ENCODE data around the gene ERICH4. TPM values are rescaled to one million over a fixed set of nuclear protein-coding genes. Genes with fewer than 3 reads are reported as not detected.

Gene ERICH4
- total and polyA plus RNA-seq, 2 of the 13 experiments (the other 11 are each of a cell fraction or from before 2014, with no cell fraction given): 0.40 to 0.64 TPM

DNA sequence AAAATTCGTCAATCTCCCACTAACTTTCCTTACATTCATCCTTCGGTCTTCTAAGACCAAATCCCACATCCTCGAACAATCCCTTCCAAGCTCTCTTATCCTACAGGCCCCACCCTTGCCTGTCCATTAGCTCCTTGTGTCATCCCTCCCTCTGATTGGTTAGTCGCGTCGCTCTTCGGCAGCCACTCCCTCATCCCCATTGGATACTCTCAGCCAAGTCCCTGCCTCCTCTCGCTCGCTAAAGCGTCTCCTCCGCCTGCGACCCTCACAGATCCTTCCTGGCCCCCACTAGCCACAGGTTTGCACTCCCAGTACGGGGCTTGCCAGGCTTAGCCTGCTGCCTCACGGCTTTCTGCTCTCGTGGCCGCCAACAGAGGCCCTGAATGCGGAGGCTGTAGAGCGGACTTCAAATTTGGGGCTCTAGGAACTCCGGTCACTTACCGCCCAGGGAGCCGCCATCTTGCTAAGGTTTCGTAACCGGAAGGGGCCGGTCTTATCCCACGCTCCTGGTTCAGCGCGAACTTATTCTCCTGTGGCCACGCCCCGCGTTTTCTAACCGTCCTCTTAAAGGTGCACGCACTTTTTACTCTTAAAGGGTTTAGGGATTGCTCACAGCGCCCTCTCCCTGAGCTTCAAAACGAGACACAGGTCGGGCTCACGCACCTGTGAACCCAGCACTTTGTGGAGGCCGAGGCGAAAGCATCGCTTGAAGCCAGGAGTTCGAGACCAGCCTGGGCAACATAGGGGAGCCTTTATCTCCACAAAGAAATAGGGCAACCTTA lies 3.3 kb upstream of the ERICH4 start, which contains the start of gene DMAC2 (continued):
- TF ChIP-seq ZNF678 (CRISPR knock-in tag; IDR thresholded peaks at IDR 0.05): peak; percentile 50; the same call in 1 of the 2 replicates
- TF ChIP-seq ZNF12 (CRISPR knock-in tag; IDR thresholded peaks at IDR 0.05): no peak
- no peak for TF ChIP-seq STAT5B (CRISPR knock-in tag; IDR thresholded peaks at IDR 0.05)
- TF ChIP-seq, protein P1, sequence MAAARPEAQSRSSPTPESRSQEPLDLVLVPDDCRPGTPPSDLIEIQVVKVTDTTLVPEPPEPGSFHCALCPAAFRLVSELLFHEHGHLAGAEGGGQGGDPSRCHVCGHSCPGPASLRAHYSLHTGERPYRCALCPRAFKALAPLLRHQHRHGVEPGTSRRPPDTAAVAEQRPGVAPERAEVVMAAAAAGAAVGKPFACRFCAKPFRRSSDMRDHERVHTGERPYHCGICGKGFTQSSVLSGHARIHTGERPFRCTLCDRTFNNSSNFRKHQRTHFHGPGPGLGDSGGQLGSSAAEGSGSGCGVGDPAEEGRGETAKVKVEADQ (CRISPR knock-in tag; IDR thresholded peaks at IDR 0.05; ENCODE audit: borderline replicate concordance): peak; percentile 76
- TF ChIP-seq ZNF605 (CRISPR knock-in tag; IDR thresholded peaks at IDR 0.05): peak; percentile 76
- TF ChIP-seq HOXA7 (CRISPR knock-in tag; IDR thresholded peaks at IDR 0.05): no peak
- no peak for TF ChIP-seq TEAD2 (CRISPR knock-in tag; IDR thresholded peaks at IDR 0.05)
- TF ChIP-seq HDAC1 (CRISPR knock-in tag; IDR thresholded peaks at IDR 0.05): peak; percentile 82
- TF ChIP-seq, protein P2, sequence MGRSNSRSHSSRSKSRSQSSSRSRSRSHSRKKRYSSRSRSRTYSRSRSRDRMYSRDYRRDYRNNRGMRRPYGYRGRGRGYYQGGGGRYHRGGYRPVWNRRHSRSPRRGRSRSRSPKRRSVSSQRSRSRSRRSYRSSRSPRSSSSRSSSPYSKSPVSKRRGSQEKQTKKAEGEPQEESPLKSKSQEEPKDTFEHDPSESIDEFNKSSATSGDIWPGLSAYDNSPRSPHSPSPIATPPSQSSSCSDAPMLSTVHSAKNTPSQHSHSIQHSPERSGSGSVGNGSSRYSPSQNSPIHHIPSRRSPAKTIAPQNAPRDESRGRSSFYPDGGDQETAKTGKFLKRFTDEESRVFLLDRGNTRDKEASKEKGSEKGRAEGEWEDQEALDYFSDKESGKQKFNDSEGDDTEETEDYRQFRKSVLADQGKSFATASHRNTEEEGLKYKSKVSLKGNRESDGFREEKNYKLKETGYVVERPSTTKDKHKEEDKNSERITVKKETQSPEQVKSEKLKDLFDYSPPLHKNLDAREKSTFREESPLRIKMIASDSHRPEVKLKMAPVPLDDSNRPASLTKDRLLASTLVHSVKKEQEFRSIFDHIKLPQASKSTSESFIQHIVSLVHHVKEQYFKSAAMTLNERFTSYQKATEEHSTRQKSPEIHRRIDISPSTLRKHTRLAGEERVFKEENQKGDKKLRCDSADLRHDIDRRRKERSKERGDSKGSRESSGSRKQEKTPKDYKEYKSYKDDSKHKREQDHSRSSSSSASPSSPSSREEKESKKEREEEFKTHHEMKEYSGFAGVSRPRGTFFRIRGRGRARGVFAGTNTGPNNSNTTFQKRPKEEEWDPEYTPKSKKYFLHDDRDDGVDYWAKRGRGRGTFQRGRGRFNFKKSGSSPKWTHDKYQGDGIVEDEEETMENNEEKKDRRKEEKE (IDR thresholded peaks at IDR 0.05): no peak
- peak; percentile 52; the same call in 1 of the 2 replicates for TF ChIP-seq IRX3 (CRISPR knock-in tag; IDR thresholded peaks at IDR 0.05; ENCODE audit: borderline replicate concordance, low read depth)
- TF ChIP-seq SOX5 (CRISPR knock-in tag; IDR thresholded peaks at IDR 0.05; ENCODE audit: borderline replicate concordance): peak; percentile 18; the same call in 1 of the 2 replicates
- TF ChIP-seq, protein P3, sequence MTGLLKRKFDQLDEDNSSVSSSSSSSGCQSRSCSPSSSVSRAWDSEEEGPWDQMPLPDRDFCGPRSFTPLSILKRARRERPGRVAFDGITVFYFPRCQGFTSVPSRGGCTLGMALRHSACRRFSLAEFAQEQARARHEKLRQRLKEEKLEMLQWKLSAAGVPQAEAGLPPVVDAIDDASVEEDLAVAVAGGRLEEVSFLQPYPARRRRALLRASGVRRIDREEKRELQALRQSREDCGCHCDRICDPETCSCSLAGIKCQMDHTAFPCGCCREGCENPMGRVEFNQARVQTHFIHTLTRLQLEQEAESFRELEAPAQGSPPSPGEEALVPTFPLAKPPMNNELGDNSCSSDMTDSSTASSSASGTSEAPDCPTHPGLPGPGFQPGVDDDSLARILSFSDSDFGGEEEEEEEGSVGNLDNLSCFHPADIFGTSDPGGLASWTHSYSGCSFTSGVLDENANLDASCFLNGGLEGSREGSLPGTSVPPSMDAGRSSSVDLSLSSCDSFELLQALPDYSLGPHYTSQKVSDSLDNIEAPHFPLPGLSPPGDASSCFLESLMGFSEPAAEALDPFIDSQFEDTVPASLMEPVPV (CRISPR knock-in tag; IDR thresholded peaks at IDR 0.05): 0 out of 2 replicates have a peak, but pooled peaks have one; percentile 12
- peak; percentile 97 for TF ChIP-seq ADNP (CRISPR knock-in tag; IDR thresholded peaks at IDR 0.05)
- peak; percentile 91; the same call in 1 of the 2 replicates for TF ChIP-seq ZNF598 (CRISPR knock-in tag; IDR thresholded peaks at IDR 0.05; ENCODE audit: borderline replicate concordance)
- peak; percentile 80 for TF ChIP-seq FOXC1 (CRISPR knock-in tag; IDR thresholded peaks at IDR 0.05; ENCODE audit: borderline replicate concordance)
- TF ChIP-seq AGO2 (optimal IDR thresholded peaks at IDR 0.05; ENCODE audit: low read depth, low read length): peak; percentile 49
- peak; percentile 60; the same call in 1 of the 2 replicates for TF ChIP-seq MYC (CRISPR knock-in tag; IDR thresholded peaks at IDR 0.05; ENCODE audit: borderline replicate concordance)
- TF ChIP-seq ATRX (CRISPR knock-in tag; IDR thresholded peaks at IDR 0.05; ENCODE audit: borderline replicate concordance): no peak
- TF ChIP-seq ZNF501 (CRISPR knock-in tag; IDR thresholded peaks at IDR 0.05): peak; percentile 90
- peak; percentile 16 for TF ChIP-seq FOSL2 (CRISPR knock-in tag; IDR thresholded peaks at IDR 0.05)
- TF ChIP-seq SNAI1 (CRISPR knock-in tag; IDR thresholded peaks at IDR 0.05; ENCODE audit: borderline replicate concordance): no peak
- peak; percentile 84 to 91 for TF ChIP-seq POLR2A (IDR thresholded peaks at IDR 0.05; ENCODE audit: insufficient read depth in 1 of 2, low read depth in 2 of 2, low read length in 2 of 2)

Data from HepG2 (cell line).